Fibroblast of lung (primary cell): ENCODE results near the gene VEGFC.

Experiments used
- CTCF ChIP-seq, 2 donors: IDR thresholded peaks in 1 of 2; conservative IDR thresholded peaks in 1 of 2; 1 replicate in 1 of 2; 2 replicates in 1 of 2; pipeline ENCODE4 v1.5.1; 2011 to 2012; ENCODE audit warnings: low read length in 2 of 2, control low read depth in 1 of 2, inconsistent platforms in 1 of 2, low read depth in 1 of 2, mild to moderate bottlenecking in 1 of 2
- EZH2 ChIP-seq: IDR thresholded peaks from 2 replicates; pipeline ENCODE4 v1.5.1; 2012; ENCODE audit warnings: low read length, control low read depth, mild to moderate bottlenecking; ENCODE audit errors: missing control alignments

- TF ChIP-seq EZH2 (no peak), CTCF (conservative IDR thresholded peaks at IDR 0.05 in 1 of 2, IDR thresholded peaks at IDR 0.05 in 1 of 2; ENCODE audit: low read depth in 1 of 2, low read length in 2 of 2) (no peak)
Observed at GRCh38 chr4:176664964-176665363, 127.8 kb downstream of the VEGFC start.
